Hematopoietic multipotent progenitor cell treated with erythropoietin and hydrocortisone succinate and interleukin-3 and kit ligand, for 4 days (in vitro differentiated cells): ENCODE results near the gene PPP3R1.

ENCODE experiments used
- DNase-seq: peaks from one replicate; pipeline ENCODE4 v3.0.0-alpha.2; 2015

The PPP3R1 gene

GRCh38 chr2:68135448-68136320, 116.6 kb downstream of the PPP3R1 start:
- DNase-seq, result peak; percentile 95

- no peak for DNase-seq
These were observed 117.8 kb downstream of the PPP3R1 start for GRCh38 chr2:68134554-68134953.

GRCh38 chr2:68134120-68134519, 118.2 kb downstream of the PPP3R1 start:
- DNase-seq, result peak; percentile 39
